BJ (cell line): Measurements from ENCODE around the gene ARSI. TPM values are rescaled to one million over a fixed set of nuclear protein-coding genes. Genes with fewer than 3 reads are reported as not detected.

ENCODE experiments used
- CTCF ChIA-PET: fragments of 350-600 bp; formaldehyde crosslinking; extraction: SDS; loops from one replicate; lab custom pipeline; 2021; ENCODE audit warnings: antibody characterized with exemption, inconsistent platforms; lab: Yijun Ruan, JAX
- POLR2A ChIA-PET: fragments of 300-600 bp; sonication (Branson Sonifier 250); formaldehyde crosslinking; extraction: SDS; loops from one replicate; lab custom pipeline; 2021; ENCODE audit warnings: antibody characterized with exemption; lab: Charles Lee
- DNase-seq: peaks from one replicate; pipeline ENCODE4 v3.0.0-alpha.2; 2011; ENCODE audit warnings: low read depth
- H3K27me3 ChIP-seq: 2 replicates; pipeline ENCODE4 v1.6.0; 2011; ENCODE audit warnings: low read length; ENCODE audit not compliant: control insufficient read depth, insufficient read depth
- H3K36me3 ChIP-seq: 2 replicates; pipeline ENCODE4 v1.5.1; 2011; ENCODE audit warnings: low read length; ENCODE audit not compliant: control insufficient read depth, insufficient read depth
- H3K4me3 ChIP-seq: 2 replicates; pipeline ENCODE4 v1.5.1; 2011; ENCODE audit warnings: low read depth, mild to moderate bottlenecking, control low read depth, low read length
- polyA plus RNA-seq: library from polyadenylated mRNA; depleted of rRNA; stranded (reverse); fragments of >200 nt; gene quantifications from 2 replicates; pipeline ENCODE4 v1.2.3, GENCODE V29; 2011; rRNA removed
- TF ChIP-seq, protein P1 (sequence below): IDR thresholded peaks from 2 replicates; pipeline ENCODE4 v1.5.1; 2011; ENCODE audit warnings: low read depth, mild to moderate bottlenecking, control low read depth, inconsistent platforms, low read length, moderate library complexity; ENCODE audit not compliant: insufficient read depth

The ARSI gene
- polyA plus RNA-seq, 1 experiment = 9.8 TPM

DNA sequence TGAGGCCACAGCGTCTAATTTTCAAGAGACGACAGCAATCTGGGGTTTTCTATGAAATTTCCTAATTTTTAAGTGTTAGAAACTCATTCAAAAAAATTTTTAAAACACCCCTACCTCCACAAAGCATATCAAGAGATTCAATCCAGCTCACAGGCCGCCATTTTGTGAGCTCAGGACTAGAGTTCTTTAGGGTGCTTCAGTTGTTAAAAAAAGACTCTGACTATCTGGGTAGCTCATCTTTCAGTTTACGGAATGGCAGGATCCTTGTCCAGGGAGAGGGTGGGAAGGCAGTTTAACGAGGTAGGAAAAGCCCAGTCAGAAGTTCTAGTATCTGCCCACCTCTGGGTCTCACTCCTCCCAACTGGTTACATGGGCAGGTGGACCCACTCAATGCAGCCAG lies 56.3 kb downstream of the ARSI start:
- H3K36me3 ChIP-seq = no peaks in the 10 kb centered on the region
- ChIA-PET CTCF (interaction anchor here (1.0 to 1.2 kb wide), 3 partner anchors 9 to 28 kb away, joined by 3 to 4 read pairs (median 3); no protein-coding TSS in a partner anchor), POLR2A (no interaction called here)
- DNase-seq = no peak
- no peak overlapping the region for H3K4me3 ChIP-seq
- TF ChIP-seq, protein P1, sequence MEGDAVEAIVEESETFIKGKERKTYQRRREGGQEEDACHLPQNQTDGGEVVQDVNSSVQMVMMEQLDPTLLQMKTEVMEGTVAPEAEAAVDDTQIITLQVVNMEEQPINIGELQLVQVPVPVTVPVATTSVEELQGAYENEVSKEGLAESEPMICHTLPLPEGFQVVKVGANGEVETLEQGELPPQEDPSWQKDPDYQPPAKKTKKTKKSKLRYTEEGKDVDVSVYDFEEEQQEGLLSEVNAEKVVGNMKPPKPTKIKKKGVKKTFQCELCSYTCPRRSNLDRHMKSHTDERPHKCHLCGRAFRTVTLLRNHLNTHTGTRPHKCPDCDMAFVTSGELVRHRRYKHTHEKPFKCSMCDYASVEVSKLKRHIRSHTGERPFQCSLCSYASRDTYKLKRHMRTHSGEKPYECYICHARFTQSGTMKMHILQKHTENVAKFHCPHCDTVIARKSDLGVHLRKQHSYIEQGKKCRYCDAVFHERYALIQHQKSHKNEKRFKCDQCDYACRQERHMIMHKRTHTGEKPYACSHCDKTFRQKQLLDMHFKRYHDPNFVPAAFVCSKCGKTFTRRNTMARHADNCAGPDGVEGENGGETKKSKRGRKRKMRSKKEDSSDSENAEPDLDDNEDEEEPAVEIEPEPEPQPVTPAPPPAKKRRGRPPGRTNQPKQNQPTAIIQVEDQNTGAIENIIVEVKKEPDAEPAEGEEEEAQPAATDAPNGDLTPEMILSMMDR = no peak
- H3K27me3 ChIP-seq = 0 out of 2 replicates have a peak, but pooled peaks cover 1% of the 10 kb centered on the region

Other genes with a start within 250 kb of the ARSI start
- 0.11 and 0.29 TPM in 2 replicates for gene CSF1R, start 216.4 kb downstream of the ARSI start, polyA plus RNA-seq
- gene PDGFRB, start 147.1 kb downstream of the ARSI start, polyA plus RNA-seq = 163 and 276 TPM in 2 replicates
- gene CDX1, start 136.1 kb downstream of the ARSI start, polyA plus RNA-seq = 0.39 and 0.97 TPM in 2 replicates
- gene SLC6A7, start 112.8 kb downstream of the ARSI start, polyA plus RNA-seq = not detected in 2 replicates
- gene CAMK2A, start 13.1 kb downstream of the ARSI start, polyA plus RNA-seq = 0.09 and 0.11 TPM in 2 replicates
- gene TCOF1, start 54.8 kb upstream of the ARSI start, polyA plus RNA-seq = 5.7 and 9.7 TPM in 2 replicates
- gene CD74, start 110.0 kb upstream of the ARSI start, polyA plus RNA-seq = 0.28 and 0.31 TPM in 2 replicates
- gene RPS14, start 146.8 kb upstream of the ARSI start, polyA plus RNA-seq = 2,496 and 3,512 TPM in 2 replicates
- 56.6 and 89.7 TPM in 2 replicates for gene NDST1, start 205.2 kb upstream of the ARSI start, polyA plus RNA-seq